Measurements from ENCODE around the gene TERT.

The TERT gene

DNA sequence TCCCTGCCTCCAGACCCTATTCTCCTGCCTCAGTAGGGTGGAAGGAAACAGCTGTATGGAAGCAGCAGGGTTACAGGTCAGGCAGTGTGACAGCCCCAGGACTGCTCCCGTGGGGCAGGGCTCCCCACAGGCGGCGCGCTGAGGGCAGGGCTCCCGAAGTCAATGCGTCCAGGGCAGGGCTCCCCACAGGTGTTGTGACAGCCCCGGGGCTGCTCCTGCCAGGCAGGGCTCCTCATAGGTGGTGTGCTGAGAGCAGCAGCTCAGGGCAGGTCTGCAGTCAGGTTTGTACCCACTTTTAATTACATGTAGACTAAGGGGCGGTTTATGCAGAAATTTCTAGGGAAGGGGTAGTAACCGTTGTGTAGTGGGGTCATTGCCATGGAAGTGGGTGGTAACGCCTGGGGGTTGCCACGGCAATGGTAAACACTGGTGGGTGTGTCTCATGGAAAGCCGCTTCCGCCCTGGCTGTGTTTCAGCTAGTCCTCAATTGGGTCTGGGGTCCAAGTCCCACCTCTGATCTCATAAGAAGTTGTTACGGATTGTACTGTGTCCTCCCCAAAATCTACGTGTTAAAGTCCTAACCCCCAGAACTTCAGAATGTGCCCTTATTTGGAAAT, 16.7 kb upstream of the TERT start:
- no peak for DNase-seq (ENCODE audit: insufficient read length, low spot score)
- FAIRE-seq = no peak
- no peak for TF ChIP-seq PAX5 (IDR thresholded peaks at IDR 0.05; ENCODE audit: insufficient read depth, low read length, severe bottlenecking)
- no peak for TF ChIP-seq SPI1 (IDR thresholded peaks at IDR 0.05; ENCODE audit: low read depth, low read length)
- no peak for TF ChIP-seq POU2F2 (IDR thresholded peaks at IDR 0.05; ENCODE audit: low read depth, low read length)
- TF ChIP-seq POLR2A (IDR thresholded peaks at IDR 0.05; ENCODE audit: low read depth, low read length) = no peak
- TF ChIP-seq TAF1 (IDR thresholded peaks at IDR 0.05; ENCODE audit: low read depth, low read length) = no peak
- no peak for TF ChIP-seq POLR2AphosphoS5 (IDR thresholded peaks at IDR 0.05; ENCODE audit: low read depth, low read length)

DNA sequence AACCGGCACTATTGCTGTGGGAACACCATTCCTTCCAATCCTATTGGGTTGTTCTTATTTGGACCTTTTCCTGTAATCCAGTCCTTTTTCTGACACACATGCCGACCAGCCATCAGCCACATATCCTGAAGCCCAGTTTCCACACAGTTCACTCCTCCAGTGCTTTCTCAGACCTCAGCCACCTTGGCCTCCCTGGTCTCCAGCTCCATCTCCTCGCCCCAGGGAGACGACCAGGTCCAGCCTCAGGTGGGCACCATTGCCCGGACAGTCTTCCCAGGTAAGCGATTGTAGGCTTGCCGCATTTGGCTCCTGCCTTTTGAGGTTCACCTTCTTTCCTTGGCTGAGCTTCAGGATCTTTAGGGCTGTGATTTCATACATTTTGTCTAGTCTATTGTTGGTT, 15.2 kb upstream of the TERT start:
- FAIRE-seq (peak; percentile 54), DNase-seq (ENCODE audit: insufficient read length, low spot score) (no peak)
- no peak for TF ChIP-seq POLR2AphosphoS5 (IDR thresholded peaks at IDR 0.05; ENCODE audit: low read depth, low read length)
- TF ChIP-seq SPI1 (IDR thresholded peaks at IDR 0.05; ENCODE audit: low read depth, low read length) = no peak
- no peak for TF ChIP-seq POLR2A (IDR thresholded peaks at IDR 0.05; ENCODE audit: low read depth, low read length)
- TF ChIP-seq TAF1 (IDR thresholded peaks at IDR 0.05; ENCODE audit: low read depth, low read length) = no peak
- TF ChIP-seq PAX5 (IDR thresholded peaks at IDR 0.05; ENCODE audit: insufficient read depth, low read length, severe bottlenecking) = no peak
- no peak for TF ChIP-seq POU2F2 (IDR thresholded peaks at IDR 0.05; ENCODE audit: low read depth, low read length)

DNA sequence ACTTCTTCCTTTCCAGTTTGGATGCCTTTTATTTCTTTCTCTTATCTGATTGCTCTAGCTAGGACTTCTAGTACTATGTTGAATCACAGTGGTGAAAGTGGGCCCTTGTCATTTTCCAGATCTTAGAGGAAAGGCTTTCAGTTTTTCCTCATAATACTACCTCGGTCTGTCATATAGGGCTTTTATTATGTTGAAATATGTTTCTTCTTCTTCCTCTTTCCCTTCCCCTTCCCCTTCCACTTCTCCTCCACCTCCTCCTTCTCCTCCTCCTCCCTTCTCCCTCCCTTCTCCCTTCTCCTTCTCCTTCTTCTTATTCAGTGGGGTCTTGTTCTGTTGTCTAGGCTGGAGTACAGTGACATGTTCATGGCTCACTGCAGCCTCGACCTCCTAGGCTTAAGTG, 9.2 kb upstream of the TERT start:
- DNase-seq (ENCODE audit: insufficient read length, low spot score) (no peak), FAIRE-seq (no peak)
- no peak for TF ChIP-seq POLR2AphosphoS5 (IDR thresholded peaks at IDR 0.05; ENCODE audit: low read depth, low read length)
- TF ChIP-seq PAX5 (IDR thresholded peaks at IDR 0.05; ENCODE audit: insufficient read depth, low read length, severe bottlenecking) = no peak
- TF ChIP-seq TAF1 (IDR thresholded peaks at IDR 0.05; ENCODE audit: low read depth, low read length) = no peak
- no peak for TF ChIP-seq SPI1 (IDR thresholded peaks at IDR 0.05; ENCODE audit: low read depth, low read length)
- no peak for TF ChIP-seq POLR2A (IDR thresholded peaks at IDR 0.05; ENCODE audit: low read depth, low read length)
- no peak for TF ChIP-seq POU2F2 (IDR thresholded peaks at IDR 0.05; ENCODE audit: low read depth, low read length)

DNA sequence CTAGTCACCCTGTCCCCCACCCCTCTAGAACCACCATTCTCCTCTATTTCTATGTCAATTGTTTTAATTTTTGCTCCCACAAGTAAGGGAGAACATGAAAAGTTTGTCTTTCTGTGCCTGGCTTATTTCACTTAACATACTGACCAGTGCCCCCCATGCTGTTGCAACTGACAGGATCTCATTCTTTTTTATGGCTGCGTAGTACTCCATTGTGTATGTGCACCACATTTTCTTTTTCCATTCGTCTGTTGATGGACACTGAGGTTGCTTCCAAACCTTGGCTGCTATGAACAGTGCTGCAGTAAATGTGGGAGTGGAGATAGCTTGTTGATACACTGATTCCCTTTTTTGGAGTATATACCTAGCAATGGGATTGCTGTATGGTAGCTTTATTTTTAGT, 7.4 kb upstream of the TERT start:
- TF ChIP-seq SPI1 (IDR thresholded peaks at IDR 0.05; ENCODE audit: low read depth, low read length) (no peak), POU2F2 (IDR thresholded peaks at IDR 0.05; ENCODE audit: low read depth, low read length) (no peak), PAX5 (IDR thresholded peaks at IDR 0.05; ENCODE audit: insufficient read depth, low read length, severe bottlenecking) (no peak), POLR2AphosphoS5 (IDR thresholded peaks at IDR 0.05; ENCODE audit: low read depth, low read length) (no peak), TAF1 (IDR thresholded peaks at IDR 0.05; ENCODE audit: low read depth, low read length) (no peak), POLR2A (IDR thresholded peaks at IDR 0.05; ENCODE audit: low read depth, low read length) (no peak)
- DNase-seq (ENCODE audit: insufficient read length, low spot score) = no peak
- no peak for FAIRE-seq

DNA sequence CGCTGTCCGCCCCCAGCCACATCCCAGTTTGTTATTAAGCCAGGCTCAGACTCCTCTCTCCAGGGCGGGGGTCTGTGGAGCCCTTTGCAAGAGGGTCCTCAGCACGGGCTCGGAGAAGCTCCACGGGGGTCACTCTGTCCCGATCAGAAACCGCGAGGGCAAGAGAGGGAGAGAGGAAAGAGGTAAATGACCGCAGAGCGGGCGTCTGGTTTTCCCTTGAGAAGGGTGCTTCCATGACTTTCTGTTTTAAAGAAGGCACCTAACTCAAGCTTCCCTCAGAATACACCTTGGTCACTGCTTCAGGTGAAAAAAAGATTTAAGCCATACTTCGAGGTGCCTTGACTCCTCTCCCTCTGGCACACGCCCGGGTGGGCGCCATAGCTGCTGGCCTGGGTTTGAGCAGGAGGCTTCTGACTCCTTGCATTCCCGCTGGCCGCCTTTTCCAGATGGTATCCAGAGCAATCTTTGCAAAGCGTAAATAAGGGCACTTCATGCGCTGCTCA, 5.8 kb upstream of the TERT start:
- TF ChIP-seq TAF1 (IDR thresholded peaks at IDR 0.05; ENCODE audit: low read depth, low read length) (no peak), POU2F2 (IDR thresholded peaks at IDR 0.05; ENCODE audit: low read depth, low read length) (no peak), POLR2A (IDR thresholded peaks at IDR 0.05; ENCODE audit: low read depth, low read length) (no peak), POLR2AphosphoS5 (IDR thresholded peaks at IDR 0.05; ENCODE audit: low read depth, low read length) (no peak), PAX5 (IDR thresholded peaks at IDR 0.05; ENCODE audit: insufficient read depth, low read length, severe bottlenecking) (no peak), SPI1 (IDR thresholded peaks at IDR 0.05; ENCODE audit: low read depth, low read length) (no peak)
- no peak for DNase-seq (ENCODE audit: insufficient read length, low spot score)
- FAIRE-seq = no peak

DNA sequence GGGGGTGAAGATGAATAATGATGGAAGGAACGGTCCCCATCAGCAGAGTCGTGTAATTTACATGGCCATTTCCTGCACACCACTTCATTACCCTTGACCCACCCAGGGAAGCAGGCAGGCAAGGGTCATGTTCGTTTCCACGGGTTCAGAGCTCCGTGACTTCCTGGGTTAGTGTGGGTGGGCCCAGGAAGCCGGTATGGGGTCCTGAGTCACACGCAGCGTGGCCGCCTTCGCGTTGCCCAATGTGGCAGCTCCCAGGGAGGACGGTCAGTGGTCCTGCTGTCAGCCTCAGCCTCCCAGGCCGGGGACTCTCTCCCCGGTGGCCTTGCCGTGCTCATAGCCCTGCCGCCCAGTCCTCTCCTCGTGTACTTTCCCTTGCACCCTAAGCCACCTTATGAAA, 5.1 kb upstream of the TERT start:
- TF ChIP-seq PAX5 (IDR thresholded peaks at IDR 0.05; ENCODE audit: insufficient read depth, low read length, severe bottlenecking) (no peak), POU2F2 (IDR thresholded peaks at IDR 0.05; ENCODE audit: low read depth, low read length) (no peak), TAF1 (IDR thresholded peaks at IDR 0.05; ENCODE audit: low read depth, low read length) (no peak), SPI1 (IDR thresholded peaks at IDR 0.05; ENCODE audit: low read depth, low read length) (no peak), POLR2AphosphoS5 (IDR thresholded peaks at IDR 0.05; ENCODE audit: low read depth, low read length) (no peak), POLR2A (IDR thresholded peaks at IDR 0.05; ENCODE audit: low read depth, low read length) (no peak)
- DNase-seq (ENCODE audit: insufficient read length, low spot score) = no peak
- no peak for FAIRE-seq

DNA sequence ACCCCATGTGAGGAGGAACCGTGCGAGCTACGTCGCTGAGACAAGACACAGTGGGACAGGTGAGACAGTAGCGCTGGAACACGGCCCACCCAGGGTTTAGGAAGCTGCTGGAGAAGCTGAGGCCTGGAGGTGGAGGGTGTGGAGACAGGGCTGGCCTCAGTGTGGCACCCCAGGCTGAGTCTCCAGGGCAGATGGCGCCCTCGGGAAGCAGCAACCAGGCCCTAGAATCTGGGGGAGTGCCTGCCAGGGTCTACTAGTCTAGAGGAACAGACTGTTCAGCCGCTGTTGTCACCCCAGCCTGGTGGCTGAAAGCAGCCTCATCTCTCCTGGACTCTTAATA, 4.6 kb upstream of the TERT start:
- DNase-seq (ENCODE audit: insufficient read length, low spot score) (no peak), FAIRE-seq (no peak)
- TF ChIP-seq PAX5 (IDR thresholded peaks at IDR 0.05; ENCODE audit: insufficient read depth, low read length, severe bottlenecking) (no peak), POU2F2 (IDR thresholded peaks at IDR 0.05; ENCODE audit: low read depth, low read length) (no peak), TAF1 (IDR thresholded peaks at IDR 0.05; ENCODE audit: low read depth, low read length) (no peak), POLR2AphosphoS5 (IDR thresholded peaks at IDR 0.05; ENCODE audit: low read depth, low read length) (no peak), SPI1 (IDR thresholded peaks at IDR 0.05; ENCODE audit: low read depth, low read length) (no peak), POLR2A (IDR thresholded peaks at IDR 0.05; ENCODE audit: low read depth, low read length) (no peak)

DNA sequence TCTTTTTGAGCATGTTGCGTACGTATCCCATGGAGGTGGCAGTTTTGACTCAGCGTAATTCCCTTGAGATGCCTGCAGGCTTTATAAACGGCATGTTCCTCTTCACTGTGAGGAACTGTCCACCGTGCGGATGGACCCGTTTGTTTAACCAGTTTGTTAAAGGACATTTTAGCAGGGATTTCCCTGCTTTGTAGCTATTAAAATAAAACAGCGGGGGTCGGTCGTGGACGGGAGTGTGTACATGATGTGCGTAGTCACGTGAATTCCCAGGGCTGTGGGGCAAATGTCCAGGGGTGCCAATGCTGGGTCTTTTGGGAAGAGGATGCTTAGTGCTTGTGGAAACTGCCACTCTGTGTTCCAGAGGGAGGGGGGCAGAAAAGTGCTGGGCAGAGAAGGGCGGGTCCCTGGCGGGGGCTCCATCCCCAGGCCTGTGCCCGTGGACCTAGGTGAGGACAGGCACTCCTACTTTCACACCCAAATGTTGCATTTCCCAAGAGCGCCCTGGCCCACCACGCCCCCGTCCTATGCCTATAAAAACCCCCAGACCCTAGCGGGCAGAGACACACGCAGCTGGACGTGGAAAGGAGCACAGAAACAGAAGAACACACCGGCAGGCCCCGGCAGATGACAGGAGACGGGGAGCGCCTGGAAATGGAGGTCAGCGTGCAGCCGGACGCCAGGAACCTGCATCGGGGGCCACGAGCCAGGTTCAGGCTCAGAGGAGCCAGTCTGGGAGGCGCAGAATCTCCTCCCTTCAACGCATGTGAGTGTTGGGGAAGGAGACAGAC, 4.0 kb upstream of the TERT start:
- no peak for DNase-seq (ENCODE audit: insufficient read length, low spot score)
- TF ChIP-seq SPI1 (IDR thresholded peaks at IDR 0.05; ENCODE audit: low read depth, low read length) = no peak
- no peak for TF ChIP-seq TAF1 (IDR thresholded peaks at IDR 0.05; ENCODE audit: low read depth, low read length)
- TF ChIP-seq PAX5 (IDR thresholded peaks at IDR 0.05; ENCODE audit: insufficient read depth, low read length, severe bottlenecking) = no peak
- TF ChIP-seq POU2F2 (IDR thresholded peaks at IDR 0.05; ENCODE audit: low read depth, low read length) = no peak
- TF ChIP-seq POLR2AphosphoS5 (IDR thresholded peaks at IDR 0.05; ENCODE audit: low read depth, low read length) = no peak
- no peak for TF ChIP-seq POLR2A (IDR thresholded peaks at IDR 0.05; ENCODE audit: low read depth, low read length)
- FAIRE-seq = no peak

DNA sequence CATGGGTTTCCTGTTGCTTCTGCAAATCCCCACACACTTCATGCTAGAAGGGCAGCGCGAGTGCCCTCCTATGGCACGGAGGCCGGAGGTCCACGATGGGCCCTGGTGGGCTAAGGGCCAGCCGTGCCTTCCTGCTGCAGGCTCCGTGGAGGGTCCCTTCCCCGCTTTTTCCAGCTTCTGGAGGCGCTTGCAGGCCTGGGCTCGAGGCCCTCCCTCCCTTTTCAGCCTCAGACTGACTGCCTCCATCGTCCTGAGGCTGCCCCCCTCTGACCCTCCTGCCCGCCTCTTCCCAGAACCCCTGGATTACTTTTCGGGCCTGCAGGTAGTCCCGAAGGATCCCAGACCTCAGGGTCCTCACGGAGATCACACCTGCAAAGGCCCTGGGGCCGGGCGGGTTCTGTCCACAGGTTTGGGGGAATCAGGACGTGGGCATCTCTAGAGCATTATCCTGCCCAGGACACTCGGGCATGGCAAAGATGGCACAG, 3.2 kb upstream of the TERT start:
- no peak for TF ChIP-seq SPI1 (IDR thresholded peaks at IDR 0.05; ENCODE audit: low read depth, low read length)
- no peak for TF ChIP-seq POLR2AphosphoS5 (IDR thresholded peaks at IDR 0.05; ENCODE audit: low read depth, low read length)
- no peak for TF ChIP-seq POU2F2 (IDR thresholded peaks at IDR 0.05; ENCODE audit: low read depth, low read length)
- TF ChIP-seq PAX5 (IDR thresholded peaks at IDR 0.05; ENCODE audit: insufficient read depth, low read length, severe bottlenecking) = no peak
- TF ChIP-seq POLR2A (IDR thresholded peaks at IDR 0.05; ENCODE audit: low read depth, low read length) = no peak
- no peak for TF ChIP-seq TAF1 (IDR thresholded peaks at IDR 0.05; ENCODE audit: low read depth, low read length)
- FAIRE-seq (no peak), DNase-seq (ENCODE audit: insufficient read length, low spot score) (no peak)
